Tibial nerve (tissue), 4 donors: ENCODE results near the gene SYNPO2. TPM values are rescaled to one million over a fixed set of nuclear protein-coding genes. Genes with fewer than 3 reads are reported as not detected.
"Not testable (repeated sequence)": the region's sequence is repeated elsewhere in the genome, so short reads cannot be mapped to it uniquely, and the experiment has no call there.

Source experiments
- DNase-seq, 2 donors: peaks; one replicate each; pipeline ENCODE4 v3.0.0-alpha.2; 2019; ENCODE audit warnings: low spot score in 2 of 2
- H3K27ac ChIP-seq, 4 donors: fragments of 200-600 bp; sonication (generic) in 3 of 4; one replicate each; pipeline ENCODE4 v1.5.1; 2017 to 2019; ENCODE audit warnings: mild to moderate bottlenecking in 1 of 4
- H3K27me3 ChIP-seq, 2 donors: fragments of 200-600 bp; sonication (generic) in 1 of 2; one replicate each; pipeline versions ENCODE4 v1.5.1 to v1.6.0; 2017 to 2019
- H3K36me3 ChIP-seq, 3 donors: fragments of 200-600 bp; sonication (generic); one replicate each; pipeline ENCODE4 v1.5.1; 2018 to 2019
- H3K4me1 ChIP-seq, 4 donors: fragments of 200-600 bp; sonication (generic) in 3 of 4; one replicate each; pipeline ENCODE4 v1.5.1; 2017 to 2019
- H3K4me3 ChIP-seq, 4 donors: fragments of 200-600 bp; sonication (generic) in 3 of 4; one replicate each; pipeline ENCODE4 v1.5.1; 2017 to 2019; ENCODE audit warnings: mild to moderate bottlenecking in 1 of 4, moderate library complexity in 1 of 4
- H3K9me3 ChIP-seq, 4 donors: fragments of 200-600 bp; sonication (generic) in 3 of 4; one replicate each; pipeline ENCODE4 v1.5.1; 2017 to 2019
- CTCF ChIP-seq, 5 experiments: fragments of 200-600 bp in 3 of 5; fragments of 450-650 bp in 2 of 5; sonication (generic) in 3 of 5; IDR thresholded peaks; one replicate each; pipeline ENCODE4 v1.5.1; 2016 to 2019; ENCODE audit warnings: antibody characterized with exemption in 5 of 5, mild to moderate bottlenecking in 3 of 5, moderate library complexity in 2 of 5
- EP300 ChIP-seq, 2 donors: sonication (generic); formaldehyde crosslinking; IDR thresholded peaks; one replicate each; pipeline ENCODE4 v1.6.1; 2017; ENCODE audit warnings: antibody characterized with exemption in 2 of 2, mild to moderate bottlenecking in 1 of 2
- POLR2A ChIP-seq, 2 donors: fragments of 450-650 bp; IDR thresholded peaks; one replicate each; pipeline ENCODE4 v1.6.1; 2017; ENCODE audit warnings: antibody characterized with exemption in 2 of 2, mild to moderate bottlenecking in 2 of 2, moderate library complexity in 2 of 2
- WGBS, 2 donors: methylation state at CpG; one replicate each; pipeline ENCODE4 v1.1.5; 2018; 5-methylcytosine and 5-hydroxymethylcytosine counted together
- total RNA-seq, 4 donors: library from RNA; depleted of rRNA; stranded (reverse); fragments of >200 nt; gene quantifications; one replicate each; pipeline ENCODE4 v1.1.0, GENCODE V29; 2016

The SYNPO2 gene
- total RNA-seq, 4 donors from 2014 or later, result 118 to 177 (median 138) TPM

GRCh38 chr4:119046263-119046662, 157.6 kb downstream of the SYNPO2 start:
- Histone ChIP-seq H3K4me1 (peaks cover 0 to 55% (median 17%) of the 10 kb centered on the region in 4 donors), H3K27me3 (no peaks in the 10 kb centered on the region), H3K9me3 (no peaks in the 10 kb centered on the region), H3K27ac (peak overlapping the region in 2 of 4 donors; percentile 80 to 89), H3K36me3 (no peaks in the 10 kb centered on the region), H3K4me3 (no peak overlapping the region)
- WGBS, 2 donors, result 25 to 26% methylated on average over 4 of the region's 4 CpGs
- DNase-seq, result no peak
- TF ChIP-seq POLR2A (IDR thresholded peaks at IDR 0.05) (no peak), EP300 (IDR thresholded peaks at IDR 0.05) (peak; percentile 20 to 43)

- Histone ChIP-seq H3K4me1 (peaks cover 0 to 48% (median 11%) of the 10 kb centered on the region in 4 donors), H3K27ac (peak overlapping the region in 3 of 4 donors; percentile 21 to 89 (median 80))
- not testable (repeated sequence) for H3K9me3 ChIP-seq, DNase-seq, H3K27me3 ChIP-seq, H3K4me3 ChIP-seq, H3K36me3 ChIP-seq
- WGBS, 2 donors, result 80 to 87% methylated on average over 5 of the region's 5 CpGs
These were observed 158.4 kb downstream of the SYNPO2 start for GRCh38 chr4:119047059-119047458.

DNA sequence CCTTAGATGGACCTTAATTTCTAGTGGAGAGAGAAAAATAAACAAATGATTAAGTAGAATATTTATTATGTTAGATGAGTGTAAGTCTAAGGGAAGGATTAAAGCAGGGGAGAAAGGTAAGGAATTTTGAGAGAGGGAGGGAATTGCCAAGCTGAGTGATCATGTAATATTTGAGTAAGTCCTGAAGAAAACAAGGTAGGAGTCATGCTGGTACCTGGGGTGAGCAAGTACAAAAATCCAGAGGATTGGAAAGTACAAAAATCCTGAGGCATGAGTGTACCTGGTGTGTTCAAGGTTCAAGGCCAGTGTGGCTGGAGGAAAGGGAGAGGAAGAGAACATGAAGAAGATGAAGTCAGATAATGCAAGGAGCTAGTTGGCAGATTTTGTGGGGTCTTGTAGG, 159.8 kb downstream of the SYNPO2 start:
- no peak overlapping the region for H3K4me3 ChIP-seq
- H3K27ac ChIP-seq, result no peak overlapping the region
- TF ChIP-seq CTCF (IDR thresholded peaks at IDR 0.05) (no peak), POLR2A (IDR thresholded peaks at IDR 0.05) (no peak), EP300 (IDR thresholded peaks at IDR 0.05) (no peak)
- H3K4me1 ChIP-seq, result peaks cover 0 to 35% (median 11%) of the 10 kb centered on the region in 4 donors
- H3K27me3 ChIP-seq, result no peaks in the 10 kb centered on the region
- H3K36me3 ChIP-seq, result no peaks in the 10 kb centered on the region
- H3K9me3 ChIP-seq, result no peaks in the 10 kb centered on the region
- DNase-seq, result no peak

DNA sequence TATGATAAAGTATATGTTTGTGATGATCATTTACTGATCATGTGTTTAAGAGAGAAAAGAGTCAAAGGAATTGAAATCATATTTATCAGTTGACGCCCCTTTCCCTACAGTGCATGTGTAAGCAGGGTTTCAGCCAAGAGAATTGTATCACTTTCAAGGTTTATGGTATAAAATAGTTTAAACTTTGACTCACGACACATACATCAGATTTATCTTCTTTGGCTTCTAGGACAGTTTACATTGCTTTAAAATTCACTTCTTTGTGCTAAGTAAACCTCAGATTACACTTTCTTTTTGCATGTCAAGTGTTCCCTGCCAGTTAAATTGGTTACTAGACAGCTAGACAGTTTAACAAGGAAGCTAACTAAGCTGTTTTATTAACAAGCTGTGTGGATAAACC, 160.7 kb downstream of the SYNPO2 start:
- no peak for DNase-seq
- H3K4me3 ChIP-seq, result no peak overlapping the region
- no peaks in the 10 kb centered on the region for H3K36me3 ChIP-seq
- 79 to 90% methylated on average over 2 of the region's 2 CpGs for WGBS, 2 donors
- H3K27me3 ChIP-seq, result no peaks in the 10 kb centered on the region
- no peak overlapping the region for H3K27ac ChIP-seq
- H3K4me1 ChIP-seq, result peaks cover 0 to 29% (median 10%) of the 10 kb centered on the region in 4 donors
- no peaks in the 10 kb centered on the region for H3K9me3 ChIP-seq
- TF ChIP-seq POLR2A (IDR thresholded peaks at IDR 0.05), result no peak
- TF ChIP-seq CTCF (IDR thresholded peaks at IDR 0.05), result no peak
- no peak for TF ChIP-seq EP300 (IDR thresholded peaks at IDR 0.05)

DNA sequence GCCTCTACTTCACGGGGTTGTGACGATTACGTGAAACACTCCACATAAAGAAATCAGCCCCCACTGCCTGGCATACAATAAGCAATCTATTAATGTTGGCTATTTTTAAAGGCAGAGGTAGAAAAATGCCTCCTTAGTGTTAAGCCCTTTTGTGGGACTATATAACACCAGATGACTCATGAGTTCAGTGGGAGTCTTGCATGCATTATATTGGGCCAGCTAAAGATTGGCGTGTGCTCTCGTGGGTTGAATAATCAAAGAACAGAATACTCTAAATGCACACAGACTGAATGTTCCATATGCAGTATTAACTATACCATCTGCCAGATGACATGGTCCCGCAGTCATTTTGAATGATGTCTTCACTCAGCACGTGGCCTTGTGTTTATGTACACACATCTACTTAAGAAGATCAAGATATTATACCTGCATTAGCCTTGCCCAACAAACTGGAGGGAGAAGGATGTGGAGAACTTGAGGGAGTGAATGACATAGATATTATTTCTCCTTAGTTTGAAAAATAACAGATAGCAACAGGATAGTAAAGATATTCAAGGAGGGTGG, 162.0 kb downstream of the SYNPO2 start:
- H3K4me1 ChIP-seq, result peaks cover 0 to 18% (median 5%) of the 10 kb centered on the region in 4 donors
- no peaks in the 10 kb centered on the region for H3K27me3 ChIP-seq
- TF ChIP-seq EP300 (IDR thresholded peaks at IDR 0.05), result no peak
- no peak for TF ChIP-seq CTCF (IDR thresholded peaks at IDR 0.05)
- TF ChIP-seq POLR2A (IDR thresholded peaks at IDR 0.05), result no peak
- no peaks in the 10 kb centered on the region for H3K36me3 ChIP-seq
- H3K9me3 ChIP-seq, result no peaks in the 10 kb centered on the region
- 58 to 68% methylated on average over 7 of the region's 7 CpGs for WGBS, 2 donors
- no peak overlapping the region for H3K27ac ChIP-seq
- no peak overlapping the region for H3K4me3 ChIP-seq
- DNase-seq, result no peak

DNA sequence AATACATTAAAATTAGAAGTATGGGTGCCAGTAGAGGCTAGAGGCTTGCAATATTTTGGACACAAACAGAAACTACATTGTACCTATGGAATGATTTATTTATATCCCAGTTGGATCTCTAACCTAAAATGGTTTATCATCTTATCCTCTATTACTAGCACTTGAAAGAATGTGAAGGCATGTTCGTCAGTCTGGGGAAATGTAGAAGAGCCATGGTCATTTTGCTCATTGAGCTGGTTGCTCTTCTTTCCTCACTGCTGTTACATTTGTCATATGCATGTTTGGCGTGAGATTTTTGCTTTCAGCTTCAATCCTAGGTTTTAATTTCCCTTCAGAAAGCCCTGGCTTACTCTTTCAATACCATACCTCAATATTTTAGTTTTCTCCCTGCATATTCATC, 164.6 kb downstream of the SYNPO2 start:
- Histone ChIP-seq H3K36me3 (no peaks in the 10 kb centered on the region), H3K4me1 (no peaks in the 10 kb centered on the region), H3K4me3 (no peak overlapping the region), H3K27me3 (no peaks in the 10 kb centered on the region), H3K27ac (no peak overlapping the region), H3K9me3 (no peaks in the 10 kb centered on the region)
- TF ChIP-seq POLR2A (IDR thresholded peaks at IDR 0.05), result no peak
- no peak for TF ChIP-seq EP300 (IDR thresholded peaks at IDR 0.05)
- no peak for TF ChIP-seq CTCF (IDR thresholded peaks at IDR 0.05)
- 86 to 91% methylated on average over 2 of the region's 2 CpGs for whole genome bisulfite sequencing, 2 donors
- no peak for DNase-seq
